Keratinocyte (primary cell): ENCODE measurements around the gene MRPS18A. TPM values are rescaled to one million over a fixed set of nuclear protein-coding genes. Genes with fewer than 3 reads are reported as not detected.

Experiments
- DNase-seq: peaks from one replicate; pipeline ENCODE4 v3.0.0-alpha.2; 2011; ENCODE audit warnings: low read depth, missing footprints, low spot score
- FAIRE-seq: peaks from 2 replicates; lab custom pipeline; 2011; peaks lifted over from hg19 to GRCh38; lab: Jason Lieb, UNC
- H2AFZ ChIP-seq: 2 replicates; pipeline ENCODE4 v1.6.0; 2012; ENCODE audit warnings: low read length, control low read depth, inconsistent platforms; ENCODE audit not compliant: control insufficient read depth
- H3K27ac ChIP-seq: 2 replicates; pipeline ENCODE4 v1.5.1; 2011; ENCODE audit warnings: low read length; ENCODE audit not compliant: control insufficient read depth, insufficient read depth
- H3K27me3 ChIP-seq: 3 replicates; pipeline ENCODE4 v1.6.0; 2011; ENCODE audit warnings: low read length; ENCODE audit not compliant: control insufficient read depth, insufficient read depth; ENCODE audit errors: extremely low read depth
- H3K36me3 ChIP-seq, 2 experiments: 2 replicates in 1 of 2; 3 replicates in 1 of 2; pipeline ENCODE4 v1.5.1; 2011; ENCODE audit warnings: low read length in 2 of 2, mild to moderate bottlenecking in 1 of 2; ENCODE audit not compliant: control insufficient read depth in 2 of 2, insufficient read depth in 2 of 2; ENCODE audit errors: extremely low read depth in 1 of 2
- H3K4me1 ChIP-seq: 3 replicates; pipeline ENCODE4 v1.5.1; 2011; ENCODE audit warnings: low read length; ENCODE audit not compliant: control insufficient read depth, insufficient read depth; ENCODE audit errors: extremely low read depth
- H3K4me2 ChIP-seq: 3 replicates; pipeline ENCODE4 v1.6.0; 2011; ENCODE audit warnings: low read depth, low read length; ENCODE audit not compliant: control insufficient read depth, insufficient read depth; ENCODE audit errors: extremely low read depth
- H3K4me3 ChIP-seq, 3 experiments: fragments of 200-600 bp in 1 of 3; sonication (generic) in 1 of 3; 2 replicates in 2 of 3; 3 replicates in 1 of 3; pipeline ENCODE4 v1.5.1; 2011 to 2016; ENCODE audit warnings: low read length in 3 of 3, mild to moderate bottlenecking in 3 of 3, control low read depth in 2 of 3, inconsistent platforms in 1 of 3, low read depth in 1 of 3, mixed read lengths in 1 of 3, mixed run types in 1 of 3, moderate library complexity in 1 of 3; ENCODE audit not compliant: control insufficient read depth in 2 of 3, insufficient read depth in 2 of 3; ENCODE audit errors: extremely low read depth in 1 of 3
- H3K79me2 ChIP-seq: 2 replicates; pipeline ENCODE4 v1.6.0; 2012; ENCODE audit warnings: low read length; ENCODE audit not compliant: control insufficient read depth, insufficient read depth
- H3K9ac ChIP-seq: 3 replicates; pipeline ENCODE4 v1.6.0; 2011; ENCODE audit warnings: low read length; ENCODE audit not compliant: control insufficient read depth, insufficient read depth; ENCODE audit errors: extremely low read depth
- H3K9me1 ChIP-seq: 3 replicates; pipeline ENCODE4 v1.6.0; 2011; ENCODE audit warnings: low read length; ENCODE audit not compliant: control insufficient read depth, insufficient read depth; ENCODE audit errors: extremely low read depth
- H3K9me3 ChIP-seq: 2 replicates; pipeline ENCODE4 v1.5.1; 2012; ENCODE audit warnings: low read depth, low read length; ENCODE audit not compliant: control insufficient read depth
- H4K20me1 ChIP-seq: 3 replicates; pipeline ENCODE4 v1.6.0; 2011; ENCODE audit warnings: low read length; ENCODE audit not compliant: control insufficient read depth, insufficient read depth; ENCODE audit errors: extremely low read depth
- CTCF ChIP-seq, 3 experiments: IDR thresholded peaks in 1 of 3; conservative IDR thresholded peaks in 1 of 3; optimal IDR thresholded peaks in 1 of 3; 2 replicates in 2 of 3; 3 replicates in 1 of 3; pipeline versions ENCODE3 to v1.5.1; 2011; ENCODE audit warnings: low read length in 3 of 3, mild to moderate bottlenecking in 3 of 3, moderate library complexity in 2 of 3, control low read depth in 1 of 3, inconsistent platforms in 1 of 3; ENCODE audit not compliant: insufficient read depth in 2 of 3; ENCODE audit errors: extremely low read depth in 1 of 3
- EZH2 ChIP-seq: IDR thresholded peaks from one replicate; pipeline ENCODE4 v1.6.1; 2012; ENCODE audit warnings: inconsistent platforms, mild to moderate bottlenecking, low read length, moderate library complexity
- dilution Hi-C: fragments of 300-500 bp; cut with MboI; formaldehyde crosslinking; loops from one replicate; pipeline ENCODE4 v1.7.0; 2020; ENCODE audit warnings: low sequenced_read_pairs; ENCODE audit not compliant: extremely low pct_ligation_motif_present
- polyA plus RNA-seq, 5 experiments: library from polyadenylated mRNA; depleted of rRNA in 3 of 5; stranded (reverse) in 3 of 5; stranded (forward) in 1 of 5; unstranded in 1 of 5; fragments of >200 nt; gene quantifications; 1 replicate in 1 of 5; 2 replicates in 3 of 5; 3 replicates in 1 of 5; pipeline versions ENCODE4 v1.2.1 to v1.2.3, GENCODE V29; 2011 to 2012; ENCODE audit warnings: missing spikeins in 2 of 5, low read depth in 1 of 5, low replicate concordance in 1 of 5

Gene MRPS18A
- polyA plus RNA-seq, 1 donor (not counting 4 experiments of a cell fraction or from before 2014, with no cell fraction given): 48.8 TPM

DNA sequence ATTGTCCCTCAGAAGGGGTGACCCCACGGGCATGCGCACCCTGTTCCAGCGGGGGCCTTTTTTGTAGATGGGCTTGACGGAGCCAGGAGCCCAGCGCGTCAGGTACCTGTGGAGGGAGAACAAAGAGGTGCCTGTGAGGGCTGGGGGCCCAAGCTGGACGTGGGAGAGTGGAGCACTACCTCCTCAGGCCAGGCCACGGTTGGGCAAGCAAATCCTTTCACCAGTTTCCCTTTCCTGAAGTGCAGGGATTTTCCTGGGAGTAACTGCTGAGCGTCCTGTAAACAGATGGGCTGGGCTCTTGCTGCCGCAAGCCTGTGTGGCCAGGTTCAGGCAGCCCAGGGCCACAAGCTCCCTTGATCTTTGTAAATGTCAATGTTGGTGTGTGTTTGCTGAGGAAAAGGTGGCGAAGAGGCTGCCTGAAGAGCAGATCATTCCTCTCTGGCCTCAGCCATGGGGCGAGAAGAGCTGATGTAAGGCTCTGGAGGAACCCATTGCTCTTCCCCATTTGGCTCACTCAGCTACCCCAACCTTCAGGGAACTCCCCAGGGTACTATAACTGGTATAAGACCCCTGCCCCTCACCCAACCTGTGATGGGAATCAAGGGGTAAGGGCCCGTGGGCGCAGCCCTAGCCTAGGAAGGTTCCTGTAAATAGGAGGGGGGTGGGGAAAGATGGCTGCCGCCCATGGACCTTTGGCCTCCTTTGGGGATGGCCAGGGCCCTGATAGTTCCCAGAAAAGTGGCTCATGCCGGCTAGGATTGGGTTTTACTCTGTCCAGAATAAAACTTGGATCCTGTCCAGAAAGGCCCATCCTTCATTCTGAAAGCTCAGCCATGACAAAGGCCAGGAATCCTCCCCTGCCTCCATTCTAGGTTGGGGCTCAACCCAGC lies 15.5 kb downstream of the MRPS18A start:
- DNase-seq: no peak
- dilution Hi-C loops: no loop called here
- H3K4me3 ChIP-seq: no peak overlapping the region
- H4K20me1 ChIP-seq: no peaks in the 10 kb centered on the region
- peaks cover 20% of the 10 kb centered on the region for H3K4me1 ChIP-seq
- no peaks in the 10 kb centered on the region for H3K9me3 ChIP-seq
- no peak overlapping the region for H3K27ac ChIP-seq
- H3K79me2 ChIP-seq: no peaks in the 10 kb centered on the region
- FAIRE-seq: no peak
- H3K4me2 ChIP-seq: no peak overlapping the region
- no peak overlapping the region for H2AFZ ChIP-seq
- peaks cover 29 to 38% of the 10 kb centered on the region in 2 experiments for H3K36me3 ChIP-seq
- no peak for TF ChIP-seq EZH2
- no peaks in the 10 kb centered on the region for H3K27me3 ChIP-seq
- no peak overlapping the region for H3K9ac ChIP-seq
- H3K9me1 ChIP-seq: peaks cover 2% of the 10 kb centered on the region

GRCh38 chr6:43671011-43671800 lies 16.4 kb downstream of the MRPS18A start:
- Histone ChIP-seq H3K9me1 (peaks cover 2% of the 10 kb centered on the region), H3K79me2 (no peaks in the 10 kb centered on the region), H3K27me3 (no peaks in the 10 kb centered on the region), H3K4me1 (peaks cover 20% of the 10 kb centered on the region), H4K20me1 (no peaks in the 10 kb centered on the region), H2AFZ (no peak overlapping the region), H3K9me3 (no peaks in the 10 kb centered on the region), H3K27ac (no peak overlapping the region), H3K4me2 (no peak overlapping the region), H3K36me3 (peaks cover 29 to 31% of the 10 kb centered on the region in 2 experiments), H3K9ac (no peak overlapping the region), H3K4me3 (no peak overlapping the region)
- TF ChIP-seq EZH2: no peak
- TF ChIP-seq CTCF (optimal IDR thresholded peaks at IDR 0.05 in 1 of 3, IDR thresholded peaks at IDR 0.05 in 1 of 3, conservative IDR thresholded peaks at IDR 0.05 in 1 of 3; ENCODE audit: extremely low read depth in 1 of 3, insufficient read depth in 2 of 3, low read length in 3 of 3): no peak
- no peak for FAIRE-seq
- dilution Hi-C loops: no loop called here
- DNase-seq: no peak
